MM.1S (cell line): ENCODE measurements around the gene MOB3B.

Source experiments
- CTCF ChIP-seq: fragments of 300-600 bp; sonication (generic); IDR thresholded peaks from 2 replicates; pipeline ENCODE4 v1.5.1; 2016; ENCODE audit warnings: antibody characterized with exemption, low read length, mixed read lengths
- EZH2 ChIP-seq: fragments of 300-600 bp; sonication (generic); optimal IDR thresholded peaks from 2 replicates; pipeline ENCODE3; 2017; ENCODE audit warnings: low read depth, mild to moderate bottlenecking, antibody characterized with exemption, low read length, mixed read lengths
- EZH2phosphoT487 ChIP-seq: fragments of 300-600 bp; sonication (generic); IDR thresholded peaks from 2 replicates; pipeline ENCODE4 v1.6.1; 2018; ENCODE audit warnings: antibody characterized with exemption, low read length

DNA sequence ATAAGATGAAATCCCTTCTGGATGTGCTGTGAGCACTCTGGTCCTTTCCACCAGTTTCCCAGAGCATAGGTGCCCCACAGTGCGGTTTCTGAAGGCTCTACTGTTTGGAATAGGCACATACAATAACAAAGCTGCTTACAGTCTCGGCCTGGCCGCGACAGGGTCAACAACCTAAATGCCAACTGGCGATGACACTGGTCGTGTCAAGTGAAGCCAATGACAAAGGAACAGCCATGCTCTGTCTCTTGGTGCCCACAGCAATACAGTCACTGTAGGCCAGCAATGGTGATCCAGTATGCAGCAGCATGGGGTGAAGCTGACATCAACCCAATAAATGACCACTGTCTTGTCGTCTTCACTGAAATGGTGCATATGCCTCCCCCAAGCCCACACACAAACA lies 184.8 kb downstream of the MOB3B start:
- no peak for TF ChIP-seq CTCF
- no peak for TF ChIP-seq EZH2
- TF ChIP-seq EZH2phosphoT487: no peak
